ENCODE measurements around the gene TRIM47.

GRCh38 chr17:75828741-75829140 lies 49.6 kb downstream of the TRIM47 start:
- TF ChIP-seq, protein P1, sequence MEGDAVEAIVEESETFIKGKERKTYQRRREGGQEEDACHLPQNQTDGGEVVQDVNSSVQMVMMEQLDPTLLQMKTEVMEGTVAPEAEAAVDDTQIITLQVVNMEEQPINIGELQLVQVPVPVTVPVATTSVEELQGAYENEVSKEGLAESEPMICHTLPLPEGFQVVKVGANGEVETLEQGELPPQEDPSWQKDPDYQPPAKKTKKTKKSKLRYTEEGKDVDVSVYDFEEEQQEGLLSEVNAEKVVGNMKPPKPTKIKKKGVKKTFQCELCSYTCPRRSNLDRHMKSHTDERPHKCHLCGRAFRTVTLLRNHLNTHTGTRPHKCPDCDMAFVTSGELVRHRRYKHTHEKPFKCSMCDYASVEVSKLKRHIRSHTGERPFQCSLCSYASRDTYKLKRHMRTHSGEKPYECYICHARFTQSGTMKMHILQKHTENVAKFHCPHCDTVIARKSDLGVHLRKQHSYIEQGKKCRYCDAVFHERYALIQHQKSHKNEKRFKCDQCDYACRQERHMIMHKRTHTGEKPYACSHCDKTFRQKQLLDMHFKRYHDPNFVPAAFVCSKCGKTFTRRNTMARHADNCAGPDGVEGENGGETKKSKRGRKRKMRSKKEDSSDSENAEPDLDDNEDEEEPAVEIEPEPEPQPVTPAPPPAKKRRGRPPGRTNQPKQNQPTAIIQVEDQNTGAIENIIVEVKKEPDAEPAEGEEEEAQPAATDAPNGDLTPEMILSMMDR (IDR thresholded peaks at IDR 0.05 in 2 of 3, conservative IDR thresholded peaks at IDR 0.05 in 1 of 3; ENCODE audit: borderline replicate concordance in 1 of 3, insufficient read depth in 1 of 3, low read depth in 2 of 3, low read length in 2 of 3) = no peak
- TF ChIP-seq POLR2AphosphoS5 (IDR thresholded peaks at IDR 0.05; ENCODE audit: low read depth, low read length) (no peak), EZH2phosphoT487 (IDR thresholded peaks at IDR 0.05; ENCODE audit: borderline replicate concordance) (no peak), EZH2 (IDR thresholded peaks at IDR 0.05) (no peak), POLR2A (IDR thresholded peaks at IDR 0.05; ENCODE audit: borderline replicate concordance, extremely low read depth, insufficient read depth, insufficient read length) (no peak), SIN3A (IDR thresholded peaks at IDR 0.05; ENCODE audit: low read depth) (no peak), ZNF274 (IDR thresholded peaks at IDR 0.05; ENCODE audit: low read depth, low read length) (no peak), ZBTB33 (IDR thresholded peaks at IDR 0.05; ENCODE audit: extremely low read depth, insufficient replicate concordance, low read length) (no peak), EGR1 (IDR thresholded peaks at IDR 0.05; ENCODE audit: low read depth) (no peak)
- TF ChIP-seq, protein P2, sequence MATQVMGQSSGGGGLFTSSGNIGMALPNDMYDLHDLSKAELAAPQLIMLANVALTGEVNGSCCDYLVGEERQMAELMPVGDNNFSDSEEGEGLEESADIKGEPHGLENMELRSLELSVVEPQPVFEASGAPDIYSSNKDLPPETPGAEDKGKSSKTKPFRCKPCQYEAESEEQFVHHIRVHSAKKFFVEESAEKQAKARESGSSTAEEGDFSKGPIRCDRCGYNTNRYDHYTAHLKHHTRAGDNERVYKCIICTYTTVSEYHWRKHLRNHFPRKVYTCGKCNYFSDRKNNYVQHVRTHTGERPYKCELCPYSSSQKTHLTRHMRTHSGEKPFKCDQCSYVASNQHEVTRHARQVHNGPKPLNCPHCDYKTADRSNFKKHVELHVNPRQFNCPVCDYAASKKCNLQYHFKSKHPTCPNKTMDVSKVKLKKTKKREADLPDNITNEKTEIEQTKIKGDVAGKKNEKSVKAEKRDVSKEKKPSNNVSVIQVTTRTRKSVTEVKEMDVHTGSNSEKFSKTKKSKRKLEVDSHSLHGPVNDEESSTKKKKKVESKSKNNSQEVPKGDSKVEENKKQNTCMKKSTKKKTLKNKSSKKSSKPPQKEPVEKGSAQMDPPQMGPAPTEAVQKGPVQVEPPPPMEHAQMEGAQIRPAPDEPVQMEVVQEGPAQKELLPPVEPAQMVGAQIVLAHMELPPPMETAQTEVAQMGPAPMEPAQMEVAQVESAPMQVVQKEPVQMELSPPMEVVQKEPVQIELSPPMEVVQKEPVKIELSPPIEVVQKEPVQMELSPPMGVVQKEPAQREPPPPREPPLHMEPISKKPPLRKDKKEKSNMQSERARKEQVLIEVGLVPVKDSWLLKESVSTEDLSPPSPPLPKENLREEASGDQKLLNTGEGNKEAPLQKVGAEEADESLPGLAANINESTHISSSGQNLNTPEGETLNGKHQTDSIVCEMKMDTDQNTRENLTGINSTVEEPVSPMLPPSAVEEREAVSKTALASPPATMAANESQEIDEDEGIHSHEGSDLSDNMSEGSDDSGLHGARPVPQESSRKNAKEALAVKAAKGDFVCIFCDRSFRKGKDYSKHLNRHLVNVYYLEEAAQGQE (IDR thresholded peaks at IDR 0.05; ENCODE audit: low read depth) = no peak
- TF ChIP-seq, protein P3, sequence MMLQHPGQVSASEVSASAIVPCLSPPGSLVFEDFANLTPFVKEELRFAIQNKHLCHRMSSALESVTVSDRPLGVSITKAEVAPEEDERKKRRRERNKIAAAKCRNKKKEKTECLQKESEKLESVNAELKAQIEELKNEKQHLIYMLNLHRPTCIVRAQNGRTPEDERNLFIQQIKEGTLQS (IDR thresholded peaks at IDR 0.05) = no peak

All from HCT116 (cell line).